Hepatocyte (in vitro differentiated cells): Measurements from ENCODE around the gene XDH.

Experiments used
- EZH2 ChIP-seq: fragments of 200-600 bp; sonication (generic); IDR thresholded peaks from 2 replicates; pipeline ENCODE4 v1.6.1; 2016; ENCODE audit warnings: antibody characterized with exemption, mild to moderate bottlenecking, borderline replicate concordance
- EZH2phosphoT487 ChIP-seq: fragments of 200-600 bp; sonication (generic); IDR thresholded peaks from one replicate; pipeline ENCODE4 v1.6.1; 2018; ENCODE audit warnings: antibody characterized with exemption, mild to moderate bottlenecking, low read depth, moderate library complexity; ENCODE audit not compliant: unreplicated experiment, severe bottlenecking
- TF ChIP-seq, protein P1 (sequence below): fragments of 200-600 bp; sonication (generic); IDR thresholded peaks from 2 replicates; pipeline ENCODE4 v1.5.1; 2016; ENCODE audit warnings: antibody characterized with exemption, mild to moderate bottlenecking; ENCODE audit not compliant: poor library complexity

GRCh38 chr2:31348618-31349017 is 65.9 kb downstream of the XDH start:
- no peak for TF ChIP-seq EZH2
- TF ChIP-seq, protein P1, sequence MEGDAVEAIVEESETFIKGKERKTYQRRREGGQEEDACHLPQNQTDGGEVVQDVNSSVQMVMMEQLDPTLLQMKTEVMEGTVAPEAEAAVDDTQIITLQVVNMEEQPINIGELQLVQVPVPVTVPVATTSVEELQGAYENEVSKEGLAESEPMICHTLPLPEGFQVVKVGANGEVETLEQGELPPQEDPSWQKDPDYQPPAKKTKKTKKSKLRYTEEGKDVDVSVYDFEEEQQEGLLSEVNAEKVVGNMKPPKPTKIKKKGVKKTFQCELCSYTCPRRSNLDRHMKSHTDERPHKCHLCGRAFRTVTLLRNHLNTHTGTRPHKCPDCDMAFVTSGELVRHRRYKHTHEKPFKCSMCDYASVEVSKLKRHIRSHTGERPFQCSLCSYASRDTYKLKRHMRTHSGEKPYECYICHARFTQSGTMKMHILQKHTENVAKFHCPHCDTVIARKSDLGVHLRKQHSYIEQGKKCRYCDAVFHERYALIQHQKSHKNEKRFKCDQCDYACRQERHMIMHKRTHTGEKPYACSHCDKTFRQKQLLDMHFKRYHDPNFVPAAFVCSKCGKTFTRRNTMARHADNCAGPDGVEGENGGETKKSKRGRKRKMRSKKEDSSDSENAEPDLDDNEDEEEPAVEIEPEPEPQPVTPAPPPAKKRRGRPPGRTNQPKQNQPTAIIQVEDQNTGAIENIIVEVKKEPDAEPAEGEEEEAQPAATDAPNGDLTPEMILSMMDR, result no peak
- TF ChIP-seq EZH2phosphoT487, result no peak
